ENCODE results near the gene NR2C2AP.

NR2C2AP gene

DNA sequence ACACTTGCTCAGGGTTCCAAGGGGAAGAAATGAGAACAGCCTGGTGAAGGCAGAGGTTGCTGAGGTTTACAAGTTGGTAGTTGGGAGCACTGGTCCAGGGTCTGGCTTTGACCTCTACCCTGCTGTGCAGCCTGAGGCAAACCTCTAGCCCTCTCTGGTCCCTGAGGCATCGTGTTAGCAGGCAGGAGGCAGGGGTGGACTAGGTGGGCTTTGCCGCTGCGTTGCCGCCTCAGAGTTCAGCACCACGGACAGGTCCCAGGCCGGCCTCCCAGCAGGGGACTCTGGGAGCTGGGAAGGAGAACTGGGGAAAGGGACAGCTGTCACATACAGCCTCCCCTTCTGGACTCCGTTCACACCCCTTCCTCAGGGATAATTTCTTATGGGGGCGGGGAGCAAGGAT lies 11.7 kb upstream of the NR2C2AP start:
- no peaks in the 10 kb centered on the region for H3K36me3 ChIP-seq (ENCODE audit: insufficient read depth, low read length)
- H3K27me3 ChIP-seq (ENCODE audit: insufficient read depth, low read length): peaks cover 54% of the 10 kb centered on the region
- H3K9me3 ChIP-seq (ENCODE audit: insufficient read depth, low read depth, low read length): no peaks in the 10 kb centered on the region
- no peak overlapping the region for H3K27ac ChIP-seq (ENCODE audit: low read depth, low read length)
- no peak overlapping the region for H3K9ac ChIP-seq (ENCODE audit: low read depth, low read length)
- 0 out of 2 replicates have a peak, but pooled peaks cover 3% of the 10 kb centered on the region for H3K4me1 ChIP-seq (ENCODE audit: insufficient read depth, low read length)
- no peak overlapping the region for H3K4me3 ChIP-seq (ENCODE audit: low read length)
- 5% methylated on average over 8 of the region's 8 CpGs for WGBS

DNA sequence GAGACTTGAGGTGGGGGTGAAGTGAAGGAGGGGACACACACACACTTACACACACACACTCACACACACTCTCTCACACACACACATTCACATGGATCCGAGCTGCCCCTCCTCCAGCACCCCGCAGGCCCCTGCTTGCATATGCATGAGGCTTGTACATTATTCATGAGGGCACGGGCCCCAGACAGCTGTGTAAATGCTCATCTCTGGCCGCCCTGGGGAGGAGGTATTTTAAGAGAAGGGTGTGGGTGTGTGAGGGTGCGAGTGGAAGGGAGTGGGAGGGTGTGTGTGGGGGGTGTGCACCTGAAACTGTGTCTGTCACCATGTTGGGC lies 10.9 kb upstream of the NR2C2AP start:
- 0 out of 2 replicates have a peak, but pooled peaks cover 3% of the 10 kb centered on the region for H3K4me1 ChIP-seq (ENCODE audit: insufficient read depth, low read length)
- H3K27me3 ChIP-seq (ENCODE audit: insufficient read depth, low read length): peaks cover 61% of the 10 kb centered on the region

DNA sequence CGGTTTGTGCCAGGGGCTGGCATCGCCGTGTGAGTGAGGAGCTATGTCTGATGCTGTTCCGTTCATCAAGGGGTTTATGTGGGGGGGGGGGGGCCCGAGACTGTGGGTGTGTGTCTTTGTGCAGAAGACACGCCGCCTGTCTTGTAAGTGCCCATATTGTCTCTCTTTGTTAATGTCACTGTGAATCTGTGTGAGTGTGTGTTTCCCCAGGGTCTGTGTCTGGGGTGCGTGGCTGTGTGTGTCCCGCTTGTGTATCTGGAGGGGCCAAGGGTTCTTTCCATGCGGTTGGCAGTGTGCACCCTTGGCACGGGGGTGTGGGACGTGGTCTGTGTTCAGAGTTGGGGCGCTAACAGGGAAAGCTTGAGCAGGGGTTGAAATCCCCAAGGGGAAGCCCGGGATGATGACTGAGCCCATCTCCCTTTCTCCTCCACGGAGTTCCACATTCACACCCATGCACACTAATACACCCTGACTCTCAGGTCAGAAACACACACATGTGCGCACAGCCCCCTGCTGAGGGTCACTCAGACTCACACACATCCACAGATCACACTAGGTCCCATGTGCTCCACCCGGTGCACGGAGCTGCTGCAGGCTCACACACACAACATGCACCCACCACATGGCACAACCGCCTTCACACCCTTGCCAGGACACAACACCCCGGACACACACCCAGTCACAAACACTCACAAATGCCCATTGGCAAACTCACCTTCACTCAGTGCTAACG lies 10.4 kb upstream of the NR2C2AP start:
- Histone ChIP-seq H3K9ac (ENCODE audit: low read depth, low read length) (no peak overlapping the region), H3K36me3 (ENCODE audit: insufficient read depth, low read length) (no peaks in the 10 kb centered on the region), H3K9me3 (ENCODE audit: insufficient read depth, low read depth, low read length) (no peaks in the 10 kb centered on the region), H3K4me1 (ENCODE audit: insufficient read depth, low read length) (0 out of 2 replicates have a peak, but pooled peaks cover 3% of the 10 kb centered on the region), H3K4me3 (ENCODE audit: low read length) (no peak overlapping the region), H3K27ac (ENCODE audit: low read depth, low read length) (no peak overlapping the region), H3K27me3 (ENCODE audit: insufficient read depth, low read length) (peaks cover 65% of the 10 kb centered on the region)
- 45% methylated on average over 20 of the region's 21 CpGs for WGBS

More for the DNA sequence above, 10.9 kb upstream of the NR2C2AP start:
- Histone ChIP-seq H3K27ac (ENCODE audit: low read depth, low read length) (no peak overlapping the region), H3K9me3 (ENCODE audit: insufficient read depth, low read depth, low read length) (no peaks in the 10 kb centered on the region), H3K9ac (ENCODE audit: low read depth, low read length) (no peak overlapping the region), H3K36me3 (ENCODE audit: insufficient read depth, low read length) (no peaks in the 10 kb centered on the region), H3K4me3 (ENCODE audit: low read length) (no peak overlapping the region)
- 5% methylated on average over 5 of the region's 5 CpGs for WGBS

DNA sequence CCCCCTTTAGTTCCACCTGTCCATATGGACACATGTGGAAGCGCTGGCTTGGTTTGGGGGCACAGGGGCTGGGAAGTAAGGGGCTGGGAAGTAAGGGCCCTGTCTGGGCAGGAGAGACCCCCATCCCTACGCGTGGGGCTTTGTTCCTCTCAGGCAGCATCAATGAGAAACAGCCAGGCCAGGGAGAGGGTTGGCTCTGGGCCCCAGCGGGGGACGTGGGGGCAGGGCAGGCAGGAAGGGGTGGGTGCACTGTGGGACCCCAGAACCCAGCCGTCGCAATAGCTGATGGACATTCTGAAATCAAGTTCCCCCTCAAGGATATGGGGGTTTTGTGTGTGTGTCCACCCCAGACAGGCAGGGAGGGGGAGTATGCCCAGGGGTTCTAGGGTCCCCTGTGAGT lies 9.7 kb upstream of the NR2C2AP start:
- Histone ChIP-seq H3K27me3 (ENCODE audit: insufficient read depth, low read length) (peaks cover 68% of the 10 kb centered on the region), H3K4me1 (ENCODE audit: insufficient read depth, low read length) (0 out of 2 replicates have a peak, but pooled peaks cover 3% of the 10 kb centered on the region), H3K9ac (ENCODE audit: low read depth, low read length) (no peak overlapping the region), H3K36me3 (ENCODE audit: insufficient read depth, low read length) (no peaks in the 10 kb centered on the region), H3K4me3 (ENCODE audit: low read length) (no peak overlapping the region), H3K27ac (ENCODE audit: low read depth, low read length) (no peak overlapping the region), H3K9me3 (ENCODE audit: insufficient read depth, low read depth, low read length) (no peaks in the 10 kb centered on the region)
- WGBS: 23% methylated on average over 7 of the region's 7 CpGs

DNA sequence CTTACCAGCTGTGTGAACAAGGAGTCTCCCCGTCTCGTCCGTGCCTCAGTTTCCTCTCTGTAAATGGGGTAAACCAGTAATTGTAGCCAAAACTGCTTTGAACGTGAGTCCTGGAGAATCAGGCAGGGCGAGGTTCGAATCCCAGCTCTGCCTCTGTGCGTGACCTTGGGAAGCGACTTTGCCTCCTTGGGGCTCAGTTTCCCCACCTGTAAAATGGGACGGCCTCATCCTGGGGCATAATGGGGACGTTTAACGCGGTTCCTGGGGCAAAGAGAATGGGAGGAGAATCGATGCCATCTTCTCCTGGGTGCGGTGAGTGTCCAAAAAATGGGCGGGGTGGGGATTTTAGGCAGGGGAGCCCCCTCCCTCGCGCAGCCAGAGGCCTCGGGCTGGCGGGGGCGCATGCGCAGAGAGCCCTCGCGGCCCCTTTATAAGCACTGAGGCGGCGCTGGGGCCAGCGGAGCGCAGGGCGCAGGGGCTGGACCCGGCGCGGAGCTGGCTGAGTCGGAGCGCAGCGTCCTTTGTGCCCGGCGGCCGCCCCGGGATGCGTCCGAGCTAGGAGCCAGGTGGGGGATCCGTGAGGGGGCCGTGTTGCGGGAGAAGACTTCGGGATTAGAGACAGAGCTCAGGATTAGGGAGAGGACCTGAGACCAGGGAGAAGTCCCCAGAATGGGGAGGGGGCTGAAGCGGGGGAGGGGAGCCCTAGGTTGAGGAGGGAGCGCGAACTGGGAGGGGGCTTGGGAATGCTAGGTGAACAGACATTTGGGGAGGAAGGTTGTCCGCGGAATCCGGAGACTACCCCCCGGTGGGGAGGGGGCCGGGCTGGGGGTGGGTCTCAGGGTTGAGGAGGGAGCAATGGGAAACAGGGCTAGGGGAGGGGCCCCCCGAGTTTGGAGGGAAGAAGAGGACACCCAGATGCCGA lies 8.5 kb upstream of the NR2C2AP start, which contains the start of gene NCAN:
TSS of gene NCAN (plus strand) at position 460 of the 922 bp plus-strand sequence. CDS start 4,996 bp downstream, outside the sequence.
- WGBS: 7% methylated on average over 54 of the region's 54 CpGs
- Histone ChIP-seq H3K9me3 (ENCODE audit: insufficient read depth, low read depth, low read length) (no peaks in the 10 kb centered on the region), H3K4me3 (ENCODE audit: low read length) (peak within 1 kb of the TSS; percentile 72), H3K9ac (ENCODE audit: low read depth, low read length) (no peak within 1 kb of the TSS), H3K4me1 (ENCODE audit: insufficient read depth, low read length) (0 out of 2 replicates have a peak, but pooled peaks cover 3% of the 10 kb centered on the region), H3K27me3 (ENCODE audit: insufficient read depth, low read length) (peaks cover 80% of the 10 kb centered on the region), H3K27ac (ENCODE audit: low read depth, low read length) (no peak within 1 kb of the TSS), H3K36me3 (ENCODE audit: insufficient read depth, low read length) (no peaks in the 10 kb centered on the region)

DNA sequence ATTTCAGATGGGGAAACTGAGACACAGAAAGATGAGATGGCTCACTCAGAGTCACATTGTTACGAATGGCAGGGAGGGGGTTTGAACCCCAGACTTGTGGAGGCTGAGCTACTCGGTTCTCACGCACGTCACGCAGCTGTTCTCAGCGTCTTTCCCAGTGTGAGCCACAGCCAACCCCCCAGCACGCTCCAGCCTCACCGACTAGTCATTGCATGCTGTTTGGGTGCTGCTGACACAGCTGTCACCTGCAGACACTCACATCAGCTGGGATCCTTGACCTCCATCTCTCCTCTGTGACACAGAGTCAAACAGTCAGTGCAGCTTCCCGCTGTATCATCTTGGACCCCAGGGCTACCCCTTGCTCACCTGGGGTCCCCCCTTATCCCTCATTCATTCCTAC lies 6.2 kb upstream of the NR2C2AP start:
- H3K4me1 ChIP-seq (ENCODE audit: insufficient read depth, low read length): 0 out of 2 replicates have a peak, but pooled peaks cover 3% of the 10 kb centered on the region
- 54% methylated on average over 9 of the region's 9 CpGs for WGBS
- H3K9ac ChIP-seq (ENCODE audit: low read depth, low read length): no peak overlapping the region
- H3K27me3 ChIP-seq (ENCODE audit: insufficient read depth, low read length): peaks cover 93% of the 10 kb centered on the region
- no peak overlapping the region for H3K4me3 ChIP-seq (ENCODE audit: low read length)
- H3K36me3 ChIP-seq (ENCODE audit: insufficient read depth, low read length): no peaks in the 10 kb centered on the region
- no peak overlapping the region for H3K27ac ChIP-seq (ENCODE audit: low read depth, low read length)
- no peaks in the 10 kb centered on the region for H3K9me3 ChIP-seq (ENCODE audit: insufficient read depth, low read depth, low read length)

DNA sequence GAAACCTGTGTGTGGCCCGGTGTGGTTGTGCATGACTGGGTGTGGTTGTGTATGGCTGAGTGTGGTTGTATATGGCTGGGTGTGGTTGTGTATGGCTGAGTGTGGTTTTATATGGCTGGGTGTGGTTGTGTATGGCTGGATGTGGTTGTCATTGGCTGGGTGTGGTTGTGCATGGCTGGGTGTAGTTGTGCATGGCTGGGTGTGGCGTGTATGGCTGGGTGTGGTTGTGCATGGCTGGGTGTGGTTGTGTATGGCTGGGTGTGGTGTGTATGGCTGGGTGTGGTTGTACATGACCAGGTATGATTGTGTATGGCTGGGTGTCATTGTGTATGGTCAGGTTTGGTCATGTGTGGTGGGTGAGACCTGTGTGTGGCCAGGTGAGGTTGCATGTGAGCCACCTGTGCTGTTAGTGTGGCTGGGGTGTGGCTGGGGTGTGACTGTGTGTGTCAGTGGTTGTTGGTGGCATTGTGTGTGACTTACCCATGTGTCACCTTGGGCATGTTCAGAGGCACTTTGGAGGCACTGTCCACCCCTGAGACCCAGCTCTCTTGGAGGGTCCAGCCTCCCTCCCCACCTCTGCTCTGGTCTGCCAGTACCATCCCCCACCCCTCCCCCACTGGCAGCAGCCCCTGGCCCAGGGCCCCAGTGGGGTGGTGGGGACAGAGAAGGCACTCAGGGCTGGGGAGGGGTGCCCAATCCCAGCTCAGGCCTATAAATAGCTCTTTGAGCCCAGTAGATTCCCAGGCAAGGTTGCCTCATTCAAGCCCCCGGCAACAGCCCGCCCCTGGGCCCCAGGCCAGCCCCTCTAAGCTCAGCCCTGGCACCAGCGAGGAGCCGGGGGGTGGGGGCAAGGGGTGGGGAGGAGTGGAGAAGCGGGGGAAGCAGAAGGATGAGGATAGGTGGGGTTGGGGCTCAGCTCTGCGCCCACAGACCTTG lies 4.7 kb upstream of the NR2C2AP start:
- Histone ChIP-seq H3K4me3 (ENCODE audit: low read length) (no peak overlapping the region), H3K9me3 (ENCODE audit: insufficient read depth, low read depth, low read length) (no peaks in the 10 kb centered on the region), H3K9ac (ENCODE audit: low read depth, low read length) (no peak overlapping the region), H3K4me1 (ENCODE audit: insufficient read depth, low read length) (0 out of 2 replicates have a peak, but pooled peaks cover 3% of the 10 kb centered on the region), H3K36me3 (ENCODE audit: insufficient read depth, low read length) (no peaks in the 10 kb centered on the region), H3K27ac (ENCODE audit: low read depth, low read length) (no peak overlapping the region), H3K27me3 (ENCODE audit: insufficient read depth, low read length) (peaks cover 81% of the 10 kb centered on the region)
- 68% methylated on average over 5 of the region's 8 CpGs for WGBS

DNA sequence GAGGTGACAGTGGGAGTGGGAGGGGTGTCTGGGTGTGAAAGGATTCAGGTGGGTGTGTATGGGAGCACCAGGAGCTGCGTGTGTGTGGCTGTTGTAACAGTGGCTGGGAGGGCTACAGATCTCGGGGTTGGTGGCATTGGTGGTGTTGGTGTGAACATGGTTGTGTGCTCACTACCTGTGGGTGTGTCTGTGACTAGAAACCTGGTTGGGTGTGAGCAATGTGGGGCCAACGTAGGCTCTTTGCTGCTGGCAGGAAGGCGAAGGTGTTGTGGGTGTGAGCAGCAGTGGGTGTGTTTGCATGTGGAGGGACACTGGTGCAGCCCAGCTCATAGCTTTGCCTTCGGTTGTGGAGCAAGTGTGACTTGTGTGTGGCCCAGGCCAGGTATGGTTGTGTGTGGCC lies 3.7 kb upstream of the NR2C2AP start:
- Histone ChIP-seq H3K4me3 (ENCODE audit: low read length) (no peak overlapping the region), H3K27ac (ENCODE audit: low read depth, low read length) (no peak overlapping the region), H3K4me1 (ENCODE audit: insufficient read depth, low read length) (no peaks in the 10 kb centered on the region), H3K36me3 (ENCODE audit: insufficient read depth, low read length) (no peaks in the 10 kb centered on the region), H3K27me3 (ENCODE audit: insufficient read depth, low read length) (peaks cover 71% of the 10 kb centered on the region), H3K9me3 (ENCODE audit: insufficient read depth, low read depth, low read length) (no peaks in the 10 kb centered on the region), H3K9ac (ENCODE audit: low read depth, low read length) (no peak overlapping the region)
- WGBS: 72% methylated on average over 5 of the region's 5 CpGs

DNA sequence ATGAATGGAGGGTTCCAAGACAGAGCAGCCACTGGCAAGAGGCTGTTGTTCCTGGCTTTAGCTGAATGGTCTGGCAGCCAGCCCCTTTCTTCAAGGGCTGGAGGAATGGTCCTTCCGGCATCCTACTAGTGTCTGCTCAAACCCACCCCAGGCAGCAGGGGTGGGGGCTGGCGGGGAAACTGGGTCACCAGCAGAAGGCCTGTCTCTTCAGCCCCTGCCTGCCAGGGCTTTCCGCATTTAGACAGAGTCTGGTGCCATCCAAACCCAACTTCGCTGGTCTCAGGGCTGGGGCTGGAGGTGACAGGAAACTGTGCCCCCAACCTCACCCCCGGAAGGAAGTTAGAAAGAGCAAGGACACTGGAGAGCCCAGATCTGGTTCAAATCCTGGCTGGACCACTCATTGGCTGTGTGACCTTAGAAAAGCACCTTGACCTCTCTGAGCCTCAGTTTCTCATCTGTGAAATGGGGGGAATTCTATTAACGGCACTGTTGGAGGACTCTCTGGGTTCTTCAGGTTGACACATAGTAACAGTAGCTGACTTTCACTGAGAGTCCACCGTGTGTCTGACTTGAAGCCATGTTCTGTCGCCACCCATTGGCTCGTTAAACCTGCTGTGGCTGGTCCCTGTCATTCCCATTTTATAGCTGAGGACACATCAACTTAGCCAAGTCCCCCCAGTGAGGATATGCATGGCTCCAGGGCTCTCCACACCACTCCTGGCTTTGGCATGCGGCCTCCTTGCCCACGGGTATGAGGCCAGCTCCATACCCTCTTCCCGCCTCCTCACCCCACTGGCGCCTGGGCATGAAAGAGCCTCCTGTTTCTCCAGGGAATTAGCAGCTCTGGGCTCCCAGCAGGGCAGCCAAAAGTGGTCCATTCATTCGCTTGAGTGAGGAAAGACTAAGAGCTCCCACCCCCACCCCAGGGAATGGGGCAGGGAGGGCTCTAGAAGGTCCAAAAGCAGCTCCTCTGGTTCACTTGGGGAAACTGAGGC lies 2.5 kb upstream of the NR2C2AP start:
- Histone ChIP-seq H3K36me3 (ENCODE audit: insufficient read depth, low read length) (peaks cover 8% of the 10 kb centered on the region; the same call in 1 of the 2 replicates), H3K9ac (ENCODE audit: low read depth, low read length) (no peak overlapping the region), H3K4me3 (ENCODE audit: low read length) (no peak overlapping the region), H3K27me3 (ENCODE audit: insufficient read depth, low read length) (peaks cover 59% of the 10 kb centered on the region), H3K4me1 (ENCODE audit: insufficient read depth, low read length) (no peaks in the 10 kb centered on the region), H3K9me3 (ENCODE audit: insufficient read depth, low read depth, low read length) (no peaks in the 10 kb centered on the region), H3K27ac (ENCODE audit: low read depth, low read length) (no peak overlapping the region)
- WGBS: 63% methylated on average over 14 of the region's 14 CpGs

DNA sequence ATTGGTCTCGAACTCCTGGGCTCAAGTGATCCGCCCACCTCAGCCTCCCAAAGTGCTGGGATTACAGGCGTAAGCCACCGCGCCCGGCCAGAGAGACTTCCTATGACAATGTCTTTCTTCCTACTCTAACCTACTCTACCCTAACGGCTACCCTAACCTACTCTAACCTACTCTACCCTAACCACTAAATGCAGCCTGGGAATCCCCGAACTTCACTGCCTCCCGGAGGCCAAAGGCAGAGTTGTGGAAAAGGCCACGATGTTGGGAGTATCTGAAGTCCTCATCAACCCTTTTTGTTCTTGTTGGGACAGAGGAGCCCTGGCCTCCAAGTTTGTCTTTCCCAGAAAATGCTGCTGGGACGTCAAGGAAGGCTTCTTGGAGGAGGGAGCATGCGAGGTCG lies 967 bp upstream of the NR2C2AP start:
- Histone ChIP-seq H3K27ac (ENCODE audit: low read depth, low read length) (no peak overlapping the region), H3K4me1 (ENCODE audit: insufficient read depth, low read length) (no peaks in the 10 kb centered on the region), H3K36me3 (ENCODE audit: insufficient read depth, low read length) (peaks cover 14% of the 10 kb centered on the region), H3K9me3 (ENCODE audit: insufficient read depth, low read depth, low read length) (no peaks in the 10 kb centered on the region), H3K9ac (ENCODE audit: low read depth, low read length) (no peak overlapping the region), H3K27me3 (ENCODE audit: insufficient read depth, low read length) (peaks cover 44% of the 10 kb centered on the region), H3K4me3 (ENCODE audit: low read length) (no peak overlapping the region)
- WGBS: 67% methylated on average over 13 of the region's 13 CpGs

Measured in HUES64 (cell line).